GM10248 (cell line): ENCODE results near the gene NTN1.

Source experiments
- CTCF ChIA-PET: fragments of 300-600 bp; sonication (Branson Sonifier 250); formaldehyde crosslinking; extraction: SDS; loops from one replicate; lab custom pipeline; 2021; ENCODE audit warnings: antibody characterized with exemption; lab: Yijun Ruan, JAX
- POLR2A ChIA-PET: fragments of 350-650 bp; sonication (Branson Sonifier 250); formaldehyde crosslinking; extraction: SDS; loops from one replicate; lab custom pipeline; 2020; ENCODE audit warnings: antibody characterized with exemption; lab: Yijun Ruan, JAX
- DNase-seq: peaks from one replicate; pipeline ENCODE4 v3.0.0; 2012; ENCODE audit errors: extremely low spot score
- CTCF ChIP-seq: IDR thresholded peaks from 2 replicates; pipeline ENCODE4 v1.5.1; 2012; ENCODE audit warnings: mild to moderate bottlenecking, low read depth; ENCODE audit errors: extremely low read depth, missing control alignments, control extremely low read depth

The NTN1 gene

GRCh38 chr17:9053406-9053805 is 32.1 kb downstream of the NTN1 start:
- no peak for TF ChIP-seq CTCF
- CTCF ChIA-PET = no interaction called here
- DNase-seq = no peak
- POLR2A ChIA-PET = no interaction called here

GRCh38 chr17:9054126-9054975 is 33.0 kb downstream of the NTN1 start:
- DNase-seq = no peak
- CTCF ChIA-PET = no interaction called here
- POLR2A ChIA-PET = no interaction called here
- no peak for TF ChIP-seq CTCF

- POLR2A ChIA-PET = no interaction called here
- DNase-seq = no peak
- CTCF ChIA-PET = no interaction called here
These were observed 34.0 kb downstream of the NTN1 start for GRCh38 chr17:9055281-9055680.

GRCh38 chr17:9056566-9056965 is 35.3 kb downstream of the NTN1 start:
- DNase-seq = no peak
- no peak for TF ChIP-seq CTCF
- POLR2A ChIA-PET = no interaction called here
- CTCF ChIA-PET = no interaction called here

More at GRCh38 chr17:9055281-9055680, 34.0 kb downstream of the NTN1 start:
- no peak for TF ChIP-seq CTCF

GRCh38 chr17:9057310-9057709 is 36.0 kb downstream of the NTN1 start:
- DNase-seq = no peak
- ChIA-PET CTCF (no interaction called here), POLR2A (no interaction called here)

GRCh38 chr17:9062399-9062902 is 41.1 kb downstream of the NTN1 start:
- no peak for TF ChIP-seq CTCF
- CTCF ChIA-PET = interaction anchor here (0.7 kb wide), 1 partner anchor 10 kb away, joined by 3 read pairs; no protein-coding TSS in a partner anchor
- no peak for DNase-seq
- POLR2A ChIA-PET = interaction anchor here (0.7 kb wide), 1 partner anchor 1292 kb away, joined by 3 read pairs; no protein-coding TSS in a partner anchor

More at GRCh38 chr17:9057310-9057709, 36.0 kb downstream of the NTN1 start:
- no peak for TF ChIP-seq CTCF
